ENCODE measurements around the gene HS6ST2.

The HS6ST2 gene

DNA sequence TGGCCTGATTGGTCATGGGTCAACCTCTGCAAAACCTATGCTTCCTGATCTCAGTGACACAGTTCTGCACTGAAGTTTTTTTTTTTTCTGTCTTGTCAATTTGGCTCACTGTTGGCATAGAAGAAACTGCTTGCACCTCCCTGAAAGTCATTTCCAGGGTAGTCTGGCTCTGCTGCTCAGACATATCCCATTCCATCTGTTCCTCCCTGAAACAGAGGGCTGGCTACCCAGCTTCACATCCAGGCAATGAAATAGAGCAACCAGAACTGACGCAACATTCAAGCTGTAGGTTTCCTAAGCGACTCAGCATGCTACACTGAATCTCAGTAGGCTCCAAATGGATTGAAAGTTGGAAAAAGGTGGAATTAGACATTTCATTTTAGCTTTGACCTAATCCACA lies 292.8 kb downstream of the HS6ST2 start:
- FAIRE-seq (no peak), DNase-seq (ENCODE audit: insufficient read length, low spot score) (no peak)
- TF ChIP-seq, protein P1, sequence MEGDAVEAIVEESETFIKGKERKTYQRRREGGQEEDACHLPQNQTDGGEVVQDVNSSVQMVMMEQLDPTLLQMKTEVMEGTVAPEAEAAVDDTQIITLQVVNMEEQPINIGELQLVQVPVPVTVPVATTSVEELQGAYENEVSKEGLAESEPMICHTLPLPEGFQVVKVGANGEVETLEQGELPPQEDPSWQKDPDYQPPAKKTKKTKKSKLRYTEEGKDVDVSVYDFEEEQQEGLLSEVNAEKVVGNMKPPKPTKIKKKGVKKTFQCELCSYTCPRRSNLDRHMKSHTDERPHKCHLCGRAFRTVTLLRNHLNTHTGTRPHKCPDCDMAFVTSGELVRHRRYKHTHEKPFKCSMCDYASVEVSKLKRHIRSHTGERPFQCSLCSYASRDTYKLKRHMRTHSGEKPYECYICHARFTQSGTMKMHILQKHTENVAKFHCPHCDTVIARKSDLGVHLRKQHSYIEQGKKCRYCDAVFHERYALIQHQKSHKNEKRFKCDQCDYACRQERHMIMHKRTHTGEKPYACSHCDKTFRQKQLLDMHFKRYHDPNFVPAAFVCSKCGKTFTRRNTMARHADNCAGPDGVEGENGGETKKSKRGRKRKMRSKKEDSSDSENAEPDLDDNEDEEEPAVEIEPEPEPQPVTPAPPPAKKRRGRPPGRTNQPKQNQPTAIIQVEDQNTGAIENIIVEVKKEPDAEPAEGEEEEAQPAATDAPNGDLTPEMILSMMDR (IDR thresholded peaks at IDR 0.05; ENCODE audit: insufficient read depth, missing control alignments) = no peak

DNA sequence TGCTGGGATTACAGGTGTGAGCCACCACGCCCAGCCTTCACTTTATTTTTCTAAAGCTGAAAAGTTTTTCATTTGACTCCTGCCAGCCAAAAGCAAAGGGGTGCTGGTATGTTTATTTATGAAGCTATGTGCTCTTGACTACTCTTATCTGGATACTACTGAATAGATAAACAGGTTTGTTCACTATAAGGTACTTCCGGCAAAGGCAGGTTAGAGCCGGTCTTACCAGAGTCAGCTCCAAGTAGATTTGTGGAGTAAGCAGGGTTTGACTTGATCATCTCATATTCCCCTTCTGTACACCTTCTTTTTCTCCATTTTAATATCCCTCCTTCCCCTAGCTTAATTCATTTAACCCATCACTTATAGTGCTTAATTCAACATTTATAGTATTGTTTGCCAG lies 294.2 kb downstream of the HS6ST2 start:
- FAIRE-seq (no peak), DNase-seq (ENCODE audit: insufficient read length, low spot score) (no peak)
- TF ChIP-seq, protein P1 (IDR thresholded peaks at IDR 0.05; ENCODE audit: insufficient read depth, missing control alignments) = no peak

DNA sequence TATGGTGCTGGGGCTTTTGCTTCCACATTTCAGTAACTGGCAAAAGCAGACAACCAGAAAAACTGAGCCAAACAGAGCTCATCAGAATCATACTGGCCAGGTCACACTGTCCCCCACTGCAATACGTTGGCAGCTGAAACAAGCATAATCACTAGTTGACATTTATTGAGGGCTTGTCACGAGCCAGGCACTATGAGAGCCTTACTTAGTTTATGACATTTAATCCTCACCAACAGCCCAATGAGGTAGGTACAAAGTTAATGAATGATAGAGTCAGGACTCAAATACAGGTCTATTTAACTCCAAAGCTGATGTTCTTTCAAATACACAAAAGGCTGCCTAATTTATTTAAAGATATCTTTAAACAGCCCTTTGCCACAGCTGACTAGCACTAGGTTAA lies 295.6 kb downstream of the HS6ST2 start:
- no peak for DNase-seq (ENCODE audit: insufficient read length, low spot score)
- TF ChIP-seq, protein P1 (IDR thresholded peaks at IDR 0.05; ENCODE audit: insufficient read depth, missing control alignments) = no peak
- no peak for FAIRE-seq

DNA sequence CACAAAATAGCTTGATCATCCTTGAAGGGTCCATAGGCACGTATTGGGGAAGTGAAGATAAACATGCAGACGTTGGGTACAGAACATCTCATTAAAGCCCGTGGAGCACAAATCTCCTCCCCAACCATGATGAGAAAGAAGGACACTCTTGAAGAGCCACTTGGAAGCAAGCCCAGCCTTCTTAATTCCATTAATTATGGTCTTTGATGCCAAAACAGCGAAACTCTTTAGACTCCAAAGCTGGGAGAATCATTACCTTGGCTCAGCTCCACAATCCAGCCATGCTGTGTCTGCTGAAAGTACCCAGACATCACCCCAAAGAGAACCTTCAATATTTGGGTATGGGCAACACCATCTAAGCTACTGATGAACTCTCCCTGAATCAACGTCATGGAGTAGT lies 300.6 kb downstream of the HS6ST2 start:
- no peak for DNase-seq (ENCODE audit: insufficient read length, low spot score)
- no peak for FAIRE-seq
- TF ChIP-seq, protein P1 (IDR thresholded peaks at IDR 0.05; ENCODE audit: insufficient read depth, missing control alignments) = no peak

DNA sequence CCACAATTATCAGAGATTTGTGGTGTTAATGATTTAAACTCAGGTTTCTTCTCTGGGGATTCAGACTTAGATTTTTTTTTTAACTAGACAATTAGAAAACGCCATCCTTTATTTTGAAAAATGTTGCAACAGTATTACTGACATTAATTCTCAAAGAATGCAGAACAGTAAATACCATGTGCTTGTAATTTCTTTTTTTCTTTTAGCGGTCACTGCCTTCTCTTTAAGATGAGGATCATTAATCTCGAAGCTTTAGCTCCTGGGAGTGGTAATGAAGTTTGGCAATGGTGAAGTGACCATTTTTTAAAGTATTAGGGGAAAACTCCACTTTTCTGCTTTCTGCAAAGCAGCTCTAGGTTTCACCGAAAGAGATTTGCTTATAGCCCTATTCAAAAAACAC lies 305.6 kb downstream of the HS6ST2 start:
- DNase-seq (ENCODE audit: insufficient read length, low spot score) = no peak
- TF ChIP-seq, protein P1 (IDR thresholded peaks at IDR 0.05; ENCODE audit: insufficient read depth, missing control alignments) = no peak
- no peak for FAIRE-seq

DNA sequence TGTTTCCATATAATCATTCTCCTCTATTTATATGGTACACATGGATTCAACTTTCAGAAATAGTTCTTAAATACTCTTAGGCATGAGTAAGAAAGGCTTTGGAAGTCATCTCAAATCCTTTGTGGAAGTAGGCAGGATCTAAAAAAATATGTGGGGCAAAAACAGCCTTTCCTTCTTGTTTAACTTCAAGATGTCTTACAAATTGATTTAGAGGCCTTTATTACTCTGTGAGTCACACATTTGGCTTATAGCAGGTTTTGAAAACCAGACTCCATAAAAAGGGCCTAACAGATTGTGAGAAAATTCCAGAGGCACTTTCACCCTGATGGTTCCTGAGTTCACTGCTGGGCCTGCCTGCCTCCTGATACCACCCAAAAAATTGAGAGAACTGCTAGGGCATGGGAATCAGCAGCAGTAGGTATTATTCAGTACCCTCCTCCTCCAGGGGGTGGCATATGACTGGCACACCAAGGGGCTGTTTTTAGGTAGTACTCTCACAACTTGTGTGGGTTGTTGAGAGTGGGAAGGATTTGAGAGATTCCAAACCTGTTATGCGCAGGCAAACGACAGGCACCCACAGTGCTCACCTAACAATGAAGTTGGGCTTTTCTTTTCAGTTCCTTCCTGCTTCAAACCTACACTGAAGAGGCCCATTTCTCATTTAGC lies 306.9 kb downstream of the HS6ST2 start:
- FAIRE-seq = no peak
- no peak for DNase-seq (ENCODE audit: insufficient read length, low spot score)
- TF ChIP-seq, protein P1 (IDR thresholded peaks at IDR 0.05; ENCODE audit: insufficient read depth, missing control alignments) = no peak

DNA sequence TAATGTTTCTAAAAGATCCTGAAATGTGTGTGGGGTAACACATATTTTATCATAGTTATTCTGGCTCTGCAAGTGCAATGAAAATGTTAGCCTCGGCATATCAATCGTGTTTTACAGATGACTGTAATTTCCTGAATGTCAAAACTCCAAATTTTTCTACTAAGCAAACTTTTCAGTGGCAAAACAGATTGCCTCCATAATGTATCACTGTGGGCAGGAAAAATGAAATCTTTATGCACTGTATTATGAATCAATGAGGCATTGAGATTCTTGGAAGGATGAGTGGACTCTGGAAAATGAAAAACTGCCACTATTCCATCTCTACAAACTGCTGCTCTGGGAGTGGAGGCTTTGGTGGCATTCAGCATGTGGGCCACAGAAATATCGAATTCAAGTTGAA lies 309.5 kb downstream of the HS6ST2 start:
- DNase-seq (ENCODE audit: insufficient read length, low spot score) = no peak
- TF ChIP-seq, protein P1 (IDR thresholded peaks at IDR 0.05; ENCODE audit: insufficient read depth, missing control alignments) = no peak
- no peak for FAIRE-seq
